ENCODE results near the gene TMCC1.

The TMCC1 gene

GRCh38 chr3:129599073-129599472 lies 294.4 kb downstream of the TMCC1 start:
- Mint-ChIP-seq H3K27ac (ENCODE audit: low read depth) (no peak overlapping the region), H3K9me3 (no peaks in the 10 kb centered on the region), H3K4me3 (no peak overlapping the region), H3K36me3 (ENCODE audit: insufficient read depth) (peaks cover 2% of the 10 kb centered on the region), H3K4me1 (peaks cover 60% of the 10 kb centered on the region), H3K27me3 (no peaks in the 10 kb centered on the region)
- ATAC-seq (replicated peaks; ENCODE audit: extremely low read depth, poor library complexity, severe bottlenecking) = no peak
- DNase-seq (ENCODE audit: low spot score in 2 of 2) = no peak

- H3K36me3 Mint-ChIP-seq (ENCODE audit: insufficient read depth) = peaks cover 6% of the 10 kb centered on the region
- DNase-seq (ENCODE audit: low spot score in 2 of 2) = no peak
- H3K4me3 Mint-ChIP-seq = no peak overlapping the region
- no peaks in the 10 kb centered on the region for H3K27me3 Mint-ChIP-seq
- no peak for ATAC-seq (replicated peaks; ENCODE audit: extremely low read depth, poor library complexity, severe bottlenecking)
- H3K9me3 Mint-ChIP-seq = no peaks in the 10 kb centered on the region
- H3K27ac Mint-ChIP-seq (ENCODE audit: low read depth) = no peak overlapping the region
- H3K4me1 Mint-ChIP-seq = peaks cover 61% of the 10 kb centered on the region
These were observed 295.0 kb downstream of the TMCC1 start for GRCh38 chr3:129598484-129598883.

- peaks cover 7% of the 10 kb centered on the region for H3K36me3 Mint-ChIP-seq (ENCODE audit: insufficient read depth)
- no peak overlapping the region for H3K27ac Mint-ChIP-seq (ENCODE audit: low read depth)
- H3K4me1 Mint-ChIP-seq = peaks cover 66% of the 10 kb centered on the region
- H3K4me3 Mint-ChIP-seq = no peak overlapping the region
- no peak for ATAC-seq (replicated peaks; ENCODE audit: extremely low read depth, poor library complexity, severe bottlenecking)
- no peaks in the 10 kb centered on the region for H3K27me3 Mint-ChIP-seq
- no peaks in the 10 kb centered on the region for H3K9me3 Mint-ChIP-seq
- no peak for DNase-seq (ENCODE audit: low spot score in 2 of 2)
These were observed 295.5 kb downstream of the TMCC1 start for GRCh38 chr3:129598000-129598381.

All from central memory CD8-positive, alpha-beta T cell (primary cell).